NCI-H2196 treated with DMSO at 0.1 percent for 48 hours (cell line): ENCODE measurements around the gene MTREX.

ENCODE experiments used
- DNase-seq: peaks from one replicate; lab custom pipeline; 2025; ENCODE audit not compliant: unreplicated experiment; lab: John Stamatoyannopoulos, UW

The MTREX gene

DNA sequence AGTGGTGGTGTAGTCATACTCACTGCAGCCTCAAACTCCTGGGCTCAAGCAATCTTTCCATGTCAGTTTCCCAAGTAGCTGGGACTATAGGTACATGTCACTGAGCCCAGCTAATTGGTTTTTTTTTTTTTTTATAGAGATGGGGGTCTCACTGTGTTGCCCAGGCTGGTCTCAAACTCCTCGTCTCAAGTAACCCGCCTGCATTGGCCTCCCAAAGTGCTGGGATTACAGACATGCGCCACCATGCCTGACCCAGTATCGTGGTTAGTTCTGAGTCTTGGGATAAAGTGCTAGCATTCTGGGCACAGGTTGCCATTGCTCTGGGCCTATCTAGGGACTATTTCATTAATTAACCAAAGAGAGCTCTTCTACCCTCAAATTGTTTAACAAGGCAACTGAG, 118.7 kb downstream of the MTREX start:
- no peak for DNase-seq

- no peak for DNase-seq
These were observed 119.4 kb downstream of the MTREX start for GRCh38 chr5:55427157-55427556.

GRCh38 chr5:55429221-55429612, 121.4 kb downstream of the MTREX start:
- DNase-seq = no peak

GRCh38 chr5:55429613-55430253, 121.9 kb downstream of the MTREX start:
- no peak for DNase-seq

GRCh38 chr5:55432549-55432948, 124.8 kb downstream of the MTREX start:
- DNase-seq = no peak

DNA sequence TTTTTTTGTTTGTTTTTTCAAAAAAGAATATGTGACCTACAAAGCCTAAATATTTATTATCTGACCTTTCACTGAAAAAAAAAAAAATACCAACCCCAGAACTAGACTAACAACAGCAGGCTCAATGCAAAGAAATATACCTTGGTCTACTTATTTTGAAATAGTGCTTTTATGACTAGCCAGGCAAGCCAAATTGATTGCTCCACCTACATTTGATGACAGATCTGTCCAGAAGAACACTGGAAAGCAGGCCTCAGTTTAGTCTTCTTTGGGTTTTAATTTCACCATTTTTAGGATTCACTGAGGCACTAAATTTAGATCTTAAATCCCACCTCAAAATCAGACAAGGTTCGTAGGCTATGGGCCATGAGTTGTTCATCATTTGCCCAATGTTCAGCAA, 129.7 kb downstream of the MTREX start:
- no peak for DNase-seq

DNA sequence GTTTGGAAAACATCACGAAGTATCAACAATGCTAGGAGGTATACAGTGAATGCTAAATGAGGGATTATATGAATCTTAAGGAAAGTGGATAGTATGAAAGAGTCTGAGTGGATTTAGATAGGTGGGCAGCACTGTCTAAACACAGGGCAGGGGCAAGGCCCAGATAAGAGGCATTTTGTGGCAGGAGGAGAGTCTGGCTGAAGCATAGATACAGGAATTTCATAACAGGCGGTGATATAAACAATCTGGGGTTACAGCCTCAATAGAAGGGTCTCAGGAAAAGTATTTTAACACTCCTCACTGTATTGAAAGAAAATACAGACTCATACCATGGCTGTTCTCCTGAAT, 130.0 kb downstream of the MTREX start:
- DNase-seq = no peak

GRCh38 chr5:55438998-55439397, 131.2 kb downstream of the MTREX start:
- DNase-seq = no peak

DNA sequence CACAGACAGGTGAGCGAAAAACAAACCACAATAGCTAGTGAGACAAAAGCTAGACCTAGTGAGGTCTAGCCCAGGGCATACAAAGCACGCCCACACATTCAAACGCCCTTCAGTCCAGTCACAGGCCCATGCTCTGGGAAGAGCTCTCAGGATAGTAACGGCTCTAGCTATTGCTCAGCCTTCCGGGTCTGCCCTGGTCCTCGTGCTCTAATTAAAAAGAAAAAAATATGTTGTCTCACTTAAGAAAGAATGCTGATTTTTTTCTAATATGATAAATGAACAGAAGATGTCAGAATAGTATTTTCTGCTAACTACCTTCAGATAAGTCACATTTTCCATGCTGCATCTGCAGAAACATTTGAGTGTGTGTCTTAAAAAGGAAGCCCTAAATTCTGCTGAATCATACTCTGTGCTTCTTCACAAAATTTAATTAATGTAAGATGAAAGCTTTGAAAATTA, 132.4 kb downstream of the MTREX start:
- no peak for DNase-seq

GRCh38 chr5:55441107-55441771, 133.4 kb downstream of the MTREX start:
- no peak for DNase-seq

GRCh38 chr5:55441954-55442353, 134.2 kb downstream of the MTREX start:
- no peak for DNase-seq

DNA sequence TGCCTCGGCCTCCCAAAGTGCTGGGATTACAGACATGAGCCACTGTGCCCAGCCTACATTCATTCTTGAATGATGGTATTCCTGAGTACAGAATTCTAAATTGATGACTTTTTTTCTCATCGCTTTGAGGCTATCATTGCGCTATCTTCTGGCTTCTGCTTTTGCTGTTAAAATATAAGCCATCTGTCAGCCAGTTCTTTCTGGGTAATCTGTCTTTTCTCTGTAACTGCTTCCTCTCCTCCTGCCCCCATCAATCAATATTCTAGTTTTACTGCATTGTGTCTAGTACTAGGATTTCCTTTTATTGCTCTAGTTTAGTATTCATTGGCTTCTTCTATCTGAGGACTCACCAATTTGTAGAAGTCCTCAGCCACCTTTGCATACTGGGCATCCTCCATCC, 138.0 kb downstream of the MTREX start:
- DNase-seq = no peak

DNA sequence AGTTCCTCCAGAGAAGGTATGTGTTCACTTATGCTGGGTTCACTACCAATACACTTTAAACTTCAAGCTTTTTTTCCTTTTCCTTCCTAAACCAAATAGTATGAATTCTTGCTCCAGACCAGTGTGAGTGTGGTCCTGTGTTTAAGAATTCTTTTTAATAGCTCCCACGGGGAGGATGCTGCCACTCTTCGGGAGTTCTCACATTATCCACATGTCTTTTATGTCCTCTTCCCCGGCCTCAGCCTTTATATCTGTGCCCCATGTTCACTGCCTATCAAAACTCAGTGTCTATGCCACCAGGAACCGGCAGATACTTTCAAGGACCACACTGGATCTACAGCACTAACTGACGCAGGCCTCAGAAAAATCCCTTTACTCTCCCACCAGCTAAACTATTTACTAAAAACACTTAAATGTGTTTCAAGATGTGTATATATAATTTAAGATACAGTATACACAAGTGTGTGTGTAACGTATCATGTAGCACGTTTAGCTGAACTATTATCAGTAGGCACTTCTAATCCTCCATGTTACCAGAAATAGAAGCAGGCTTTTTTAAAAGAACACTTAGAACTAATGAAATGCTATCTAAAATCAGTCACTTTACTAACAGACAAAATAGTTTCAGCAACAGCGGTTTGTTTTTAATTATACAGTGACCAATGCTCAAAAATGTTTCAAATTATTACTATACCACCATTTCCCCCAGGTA, 139.0 kb downstream of the MTREX start:
- no peak for DNase-seq

GRCh38 chr5:55450050-55450765, 142.4 kb downstream of the MTREX start:
- DNase-seq = no peak

DNA sequence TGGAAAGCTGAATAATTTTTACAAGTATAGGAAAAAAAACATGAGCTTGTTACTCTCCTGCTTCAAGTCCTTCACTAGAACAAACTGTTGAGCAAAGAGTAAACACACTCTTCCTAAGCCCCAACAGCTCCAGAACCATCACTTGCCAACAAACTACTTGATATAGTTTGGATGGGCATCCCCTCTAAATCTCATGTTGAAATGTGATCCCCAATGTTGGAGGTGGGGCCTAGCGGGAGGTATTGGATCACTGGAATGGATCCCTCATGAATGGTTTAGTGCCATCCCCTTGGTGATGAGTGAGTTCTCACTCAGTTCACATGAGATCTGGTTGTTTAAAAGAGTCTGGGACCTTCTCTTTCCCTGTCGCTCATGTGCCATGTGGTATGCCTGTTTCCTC, 144.2 kb downstream of the MTREX start:
- no peak for DNase-seq

DNA sequence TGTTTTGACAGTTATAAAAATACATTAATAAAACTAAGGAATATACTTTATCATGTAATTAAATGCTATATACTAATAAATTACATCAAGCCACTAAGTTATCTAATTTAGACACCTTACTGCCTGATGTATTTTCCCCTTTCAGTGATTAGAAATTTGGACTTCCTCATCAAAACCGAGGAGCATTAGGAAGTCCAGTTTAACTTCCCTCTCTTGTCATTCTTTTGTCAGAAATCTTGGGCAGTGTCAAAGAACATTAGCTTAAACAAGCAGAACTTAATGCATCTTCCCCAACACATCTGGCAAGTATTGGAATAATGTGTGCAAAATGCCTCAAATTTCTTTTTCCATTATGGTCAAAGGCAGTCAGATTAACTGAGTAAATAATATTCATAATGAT, 145.4 kb downstream of the MTREX start:
- DNase-seq = no peak

- DNase-seq = no peak
These were observed 146.5 kb downstream of the MTREX start for GRCh38 chr5:55454282-55454681.

- no peak for DNase-seq
These were observed 148.6 kb downstream of the MTREX start for GRCh38 chr5:55456216-55456895.

DNA sequence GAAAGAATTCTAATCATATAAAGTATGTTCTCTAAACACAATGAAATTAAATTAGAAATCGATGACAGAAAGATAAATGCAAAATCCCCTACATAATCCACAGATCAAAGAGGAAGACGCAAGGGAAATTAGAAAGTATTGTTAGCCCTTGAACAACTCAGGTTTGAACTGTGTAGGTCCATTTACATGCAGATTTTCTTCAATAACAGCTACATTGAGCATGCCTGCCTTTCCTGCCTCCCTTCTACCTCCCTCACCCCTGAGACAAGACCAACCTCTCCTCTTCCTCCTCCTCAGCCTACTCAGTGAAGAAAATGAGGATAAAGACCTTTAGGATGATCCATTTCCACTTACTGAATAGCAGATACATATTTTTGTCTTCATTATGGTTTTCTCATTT, 151.8 kb downstream of the MTREX start:
- DNase-seq = no peak

DNA sequence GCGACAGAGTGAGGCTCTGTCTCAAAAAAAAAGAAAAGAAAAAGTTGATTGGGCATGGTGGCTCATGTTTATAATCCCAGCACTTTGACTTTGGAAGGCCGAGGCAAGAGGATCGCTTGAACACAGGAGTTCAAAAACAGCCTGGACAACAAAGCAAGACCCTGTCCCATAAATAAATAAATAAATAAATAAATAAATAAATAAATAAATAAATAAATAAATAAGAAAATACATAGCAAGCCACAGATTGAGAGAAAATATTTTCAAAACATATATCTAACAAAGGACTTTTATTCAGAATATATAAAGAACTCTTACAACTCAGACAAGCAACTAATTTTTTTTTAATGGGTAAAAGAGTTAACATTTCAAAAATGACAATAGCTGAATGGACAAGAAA, 155.8 kb downstream of the MTREX start:
- no peak for DNase-seq

- no peak for DNase-seq
These were observed 160.2 kb downstream of the MTREX start for GRCh38 chr5:55467862-55468551.
